Inferior parietal cortex (tissue), 1 donor: ENCODE data around the gene CDKN1A.

ENCODE experiments used
- DNase-seq: peaks from one replicate; pipeline ENCODE4 v3.0.0-alpha.2; 2016; ENCODE audit errors: extremely low spot score

The CDKN1A gene

DNA sequence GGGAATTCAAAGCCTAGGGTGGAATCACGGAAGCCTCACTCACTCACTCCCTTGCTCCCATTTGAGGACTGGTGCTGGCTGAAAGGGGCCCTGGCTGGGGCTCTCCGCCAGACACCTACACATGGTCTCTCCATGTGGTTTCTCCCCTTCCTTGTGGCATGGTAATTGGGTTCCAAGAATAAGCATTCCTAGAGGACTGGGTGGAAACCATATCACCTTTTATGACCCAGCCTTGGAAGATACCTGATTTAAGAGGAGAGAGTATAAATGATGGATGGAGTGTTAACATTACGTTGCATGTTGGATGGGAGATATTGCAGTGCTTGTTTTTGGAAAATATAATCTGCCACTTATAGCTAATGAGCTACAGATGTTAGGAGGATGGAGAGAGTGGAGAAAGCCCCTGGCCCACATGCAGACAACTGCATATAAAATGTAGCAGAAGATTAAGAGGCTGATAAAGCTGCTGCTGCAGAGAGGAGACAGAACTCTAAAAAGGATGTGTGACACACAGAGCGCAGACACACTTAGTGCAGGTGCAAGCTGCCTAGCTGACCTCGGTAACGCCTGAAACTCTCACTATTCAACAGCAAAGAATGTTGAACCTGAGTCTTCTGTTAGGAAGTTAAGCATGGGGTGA lies 23.3 kb upstream of the CDKN1A start:
- no peak for DNase-seq

DNA sequence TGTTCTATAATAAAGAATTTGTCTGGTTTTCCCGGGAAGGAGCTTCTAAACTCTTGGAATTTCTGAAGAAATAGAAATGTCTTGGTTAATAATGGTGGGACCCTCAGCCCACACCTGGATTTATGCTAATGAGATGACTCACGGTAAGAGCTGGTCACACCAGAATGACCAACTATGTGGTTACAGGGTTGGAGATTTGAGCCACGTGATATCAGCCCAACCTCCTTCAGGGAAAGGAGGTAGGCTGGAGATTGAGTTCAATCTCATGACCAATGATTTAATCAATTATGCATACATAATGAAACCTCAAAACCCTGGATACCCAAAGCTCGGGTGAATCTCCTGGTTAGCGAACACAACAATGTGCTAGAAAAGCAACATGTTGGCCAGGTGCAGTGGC lies 22.1 kb upstream of the CDKN1A start:
- no peak for DNase-seq

DNA sequence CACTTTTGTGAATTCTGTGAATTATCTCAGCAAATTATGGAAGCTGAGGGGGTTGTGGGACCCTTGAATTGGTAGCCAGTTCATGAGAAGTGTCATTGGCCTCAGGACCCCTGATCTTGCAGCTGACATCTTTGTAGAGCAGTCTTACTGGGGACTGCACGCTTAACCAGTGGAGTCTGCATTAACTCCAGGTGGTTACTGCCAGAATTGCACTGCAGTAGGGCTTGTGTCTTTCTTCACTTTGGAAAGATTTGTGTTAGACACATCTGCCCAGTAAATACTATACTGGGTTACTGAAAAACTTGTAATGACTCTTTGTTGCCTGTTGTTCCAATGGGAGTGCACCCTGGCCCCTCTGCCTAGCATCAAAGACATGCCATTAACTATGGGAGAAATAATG lies 21.2 kb upstream of the CDKN1A start:
- no peak for DNase-seq

DNA sequence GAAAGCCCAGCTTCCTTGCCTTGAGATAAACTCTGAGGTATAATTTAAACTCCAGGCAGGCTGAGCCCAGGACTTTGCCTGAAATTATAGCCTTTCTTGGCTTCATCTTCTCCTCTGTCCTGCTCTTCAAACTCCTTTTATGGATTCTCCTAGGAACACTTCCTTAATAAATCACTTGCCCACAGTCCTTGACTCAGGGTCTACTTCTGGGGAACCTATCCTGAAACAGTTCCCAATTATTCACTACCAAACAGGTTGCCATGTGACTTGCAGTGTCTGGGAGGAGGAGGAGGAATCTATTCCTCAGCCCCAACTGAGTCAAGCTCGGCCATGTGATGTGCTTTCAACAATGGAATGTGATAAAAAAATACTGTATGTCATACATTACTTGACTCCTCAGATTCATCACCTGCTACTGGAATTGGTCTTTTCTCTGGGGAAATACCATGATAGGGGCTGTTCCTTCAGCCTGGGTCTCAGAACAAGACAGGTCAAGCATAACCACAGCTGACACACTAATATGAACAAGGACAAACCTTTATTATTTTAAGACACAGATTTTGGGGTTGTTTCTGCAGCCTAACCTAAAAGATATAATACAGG lies 20.5 kb upstream of the CDKN1A start:
- no peak for DNase-seq

DNA sequence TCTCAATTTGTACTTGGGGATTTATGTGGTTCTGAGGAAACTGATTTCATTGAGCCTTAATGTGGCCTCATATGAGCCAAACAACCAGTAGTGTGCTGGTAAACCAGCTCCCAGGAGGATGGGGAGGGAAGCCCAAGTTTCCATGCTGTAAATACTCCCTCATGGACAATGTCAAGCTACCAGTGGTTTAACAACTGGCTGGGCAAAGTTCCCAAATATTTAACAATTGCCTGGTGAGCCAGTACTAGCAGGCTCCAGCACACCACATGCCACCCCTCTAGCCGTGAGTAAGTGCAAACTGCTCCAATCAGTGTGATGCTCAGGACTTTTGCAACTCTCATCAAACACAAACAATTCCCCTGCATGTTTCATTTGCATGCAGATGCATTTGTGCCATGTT lies 19.2 kb upstream of the CDKN1A start:
- no peak for DNase-seq

DNA sequence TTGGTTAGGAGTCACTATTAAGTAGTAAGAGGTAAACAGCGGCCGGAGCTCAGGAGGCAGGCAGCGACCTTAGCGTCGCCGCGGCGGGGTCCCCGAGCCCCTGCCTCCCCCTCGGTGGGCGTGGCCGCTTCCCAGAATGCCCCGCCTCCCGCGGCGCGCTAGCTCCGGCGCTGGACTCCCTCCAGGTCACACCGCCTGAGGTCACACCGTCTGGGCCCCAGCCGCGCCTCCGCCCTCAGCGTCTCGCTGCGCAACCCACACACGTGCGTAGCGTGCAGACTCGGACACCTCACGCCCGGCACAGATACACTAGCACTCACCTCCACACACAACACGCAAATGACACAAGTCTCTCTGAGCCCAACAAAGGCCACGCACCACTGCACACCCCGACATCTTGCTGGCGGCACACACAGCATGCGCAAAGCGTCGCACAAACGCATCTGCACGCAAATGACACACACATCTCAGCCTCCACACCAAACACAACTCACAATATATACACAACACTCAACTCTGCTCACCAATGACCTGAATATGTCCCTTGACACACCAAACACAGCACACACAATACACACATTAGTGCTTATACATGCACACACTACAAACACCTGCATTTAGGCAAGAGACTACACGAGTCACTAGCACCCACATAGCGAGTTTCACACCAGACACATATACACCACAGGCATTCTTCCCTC lies 17.6 kb upstream of the CDKN1A start:
- peak; percentile 25 for DNase-seq

GRCh38 chr6:36662380-36662779 lies 16.1 kb upstream of the CDKN1A start:
- DNase-seq: no peak

DNA sequence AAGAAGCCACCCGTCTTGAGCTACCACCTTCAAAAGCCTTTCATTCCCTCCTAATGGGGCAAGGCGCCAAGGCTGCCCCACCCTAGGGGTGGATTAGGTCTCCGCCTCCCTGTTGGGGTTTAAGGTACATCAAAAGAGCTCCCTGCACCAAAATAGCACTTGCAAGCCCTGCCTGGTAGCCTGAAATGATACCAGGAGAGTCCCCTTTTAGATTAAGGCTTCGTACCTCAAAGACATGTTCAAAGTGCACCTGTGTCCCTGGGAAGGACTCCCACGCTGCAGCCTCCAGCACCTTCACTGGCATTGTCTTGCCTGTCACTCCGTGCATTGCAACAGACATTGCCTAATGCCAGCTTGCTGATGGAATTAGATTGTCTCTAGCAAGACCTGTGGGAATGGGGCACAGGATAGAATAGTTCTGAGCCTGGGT lies 15.7 kb upstream of the CDKN1A start:
- DNase-seq: no peak

GRCh38 chr6:36663504-36664446 lies 14.7 kb upstream of the CDKN1A start:
- no peak for DNase-seq

DNA sequence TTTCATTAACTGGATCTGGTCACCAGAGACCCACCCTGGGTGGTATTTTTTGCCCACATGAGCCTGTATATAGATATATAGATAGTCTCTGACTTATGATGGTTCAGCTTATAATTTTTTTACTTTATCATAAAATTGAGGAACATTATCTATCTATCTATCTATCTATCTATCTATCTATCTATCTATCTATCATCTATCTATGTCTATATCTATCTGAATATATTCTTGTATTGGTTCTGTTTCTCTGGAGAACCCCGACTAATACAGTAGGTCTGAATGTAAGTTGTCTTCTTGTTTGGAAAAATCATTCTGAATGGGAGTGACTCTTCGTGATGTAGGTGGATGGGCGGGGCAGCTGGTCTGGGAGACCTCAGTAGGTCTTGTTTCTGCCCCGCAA lies 13.3 kb upstream of the CDKN1A start:
- DNase-seq: no peak

- no peak for DNase-seq
Measured at GRCh38 chr6:36666287-36666686, 12.2 kb upstream of the CDKN1A start.

DNA sequence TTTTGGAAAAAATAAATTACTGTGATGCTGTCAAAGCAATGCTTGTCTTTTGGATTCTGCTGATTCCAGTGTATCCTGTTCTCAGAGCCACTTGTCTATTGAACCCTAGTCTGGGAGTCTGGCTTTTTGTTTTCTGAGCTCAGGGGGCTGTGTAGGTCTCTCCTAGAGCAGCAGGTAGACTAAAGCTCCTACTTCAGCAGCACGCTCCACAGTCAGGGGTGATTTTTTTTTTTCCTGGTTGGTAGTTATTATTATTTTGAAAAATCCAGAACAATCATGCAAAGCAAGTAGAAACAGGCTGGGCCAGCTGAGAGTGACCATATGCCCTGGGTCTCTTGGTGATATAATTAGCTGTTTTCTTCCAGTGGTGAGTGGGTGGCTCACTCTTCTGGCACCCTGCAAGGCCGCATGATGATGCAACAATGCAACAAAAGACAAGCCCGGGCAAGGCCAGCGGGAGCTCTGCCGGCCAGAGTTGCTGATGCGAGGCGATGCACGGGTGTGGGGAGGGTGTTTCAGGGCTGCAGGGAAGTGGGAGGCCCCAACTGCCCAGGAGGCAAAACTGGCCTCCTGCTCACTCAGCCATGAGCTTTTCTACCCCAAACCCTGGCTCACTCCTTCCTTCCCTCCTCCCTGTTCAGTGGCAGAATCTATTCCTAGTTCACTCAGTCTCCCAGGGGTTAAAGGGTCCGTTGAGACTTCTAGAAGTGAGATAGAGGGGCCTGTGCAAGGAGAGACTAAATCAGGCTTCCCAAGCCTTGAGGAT lies 11.5 kb upstream of the CDKN1A start:
- DNase-seq: peak; percentile 54

DNA sequence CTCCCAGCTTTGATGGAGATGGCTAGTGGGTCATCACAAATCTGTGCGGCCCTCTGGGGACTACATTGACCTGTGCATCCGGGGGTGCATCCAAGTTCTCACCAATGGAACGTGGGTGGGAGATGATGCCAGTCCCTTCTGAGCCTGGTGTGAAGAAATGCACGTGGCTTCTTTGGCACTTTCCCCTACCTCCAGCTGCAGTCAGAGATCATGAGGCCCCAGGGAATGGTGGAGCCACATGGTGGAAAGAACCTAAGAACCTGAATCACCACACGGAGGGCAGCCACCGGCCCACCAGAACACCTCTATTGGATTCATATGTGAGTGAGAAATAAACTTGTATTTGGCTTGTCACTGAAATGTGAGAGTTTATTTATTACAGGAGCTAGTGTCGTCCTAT lies 9.9 kb upstream of the CDKN1A start:
- DNase-seq: no peak

DNA sequence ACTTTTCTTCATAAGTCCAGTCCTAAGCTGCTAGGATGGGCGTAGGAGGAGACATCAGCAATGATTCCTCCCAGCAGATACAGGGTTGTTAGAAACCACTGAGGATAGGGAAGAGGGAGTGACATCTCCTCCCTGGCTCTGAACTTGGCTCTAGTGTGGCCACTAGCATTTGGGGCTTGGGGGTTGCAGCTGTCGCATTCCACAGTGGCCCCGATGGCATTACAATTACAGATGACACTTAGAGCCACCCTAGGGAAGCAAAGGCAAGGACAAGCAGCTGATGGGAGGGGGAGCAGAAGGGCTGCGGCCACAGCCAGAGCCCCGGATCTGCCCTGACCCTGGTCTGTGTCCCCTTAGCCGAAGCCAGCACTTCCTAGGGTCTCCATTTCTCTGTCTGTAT lies 9.5 kb upstream of the CDKN1A start:
- no peak for DNase-seq

DNA sequence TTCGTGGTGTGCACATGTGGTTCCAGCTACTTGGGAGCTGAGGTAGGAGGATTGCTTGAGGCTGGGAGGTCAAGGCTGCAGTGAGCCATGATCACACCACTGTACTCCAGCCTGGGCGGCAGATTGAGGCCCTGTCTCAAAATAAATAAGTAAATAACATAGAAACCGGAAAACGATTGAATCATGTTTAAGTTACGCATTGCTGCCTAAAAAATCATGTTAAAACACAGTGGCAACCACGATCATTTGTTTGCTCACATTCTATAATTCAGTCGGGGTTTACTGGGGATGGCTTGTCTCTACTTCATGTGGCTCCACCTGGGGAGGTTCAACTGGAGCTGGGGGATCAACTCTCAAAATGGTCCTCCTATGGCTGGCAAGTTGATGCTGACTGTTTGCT lies 8.2 kb upstream of the CDKN1A start:
- DNase-seq: no peak

DNA sequence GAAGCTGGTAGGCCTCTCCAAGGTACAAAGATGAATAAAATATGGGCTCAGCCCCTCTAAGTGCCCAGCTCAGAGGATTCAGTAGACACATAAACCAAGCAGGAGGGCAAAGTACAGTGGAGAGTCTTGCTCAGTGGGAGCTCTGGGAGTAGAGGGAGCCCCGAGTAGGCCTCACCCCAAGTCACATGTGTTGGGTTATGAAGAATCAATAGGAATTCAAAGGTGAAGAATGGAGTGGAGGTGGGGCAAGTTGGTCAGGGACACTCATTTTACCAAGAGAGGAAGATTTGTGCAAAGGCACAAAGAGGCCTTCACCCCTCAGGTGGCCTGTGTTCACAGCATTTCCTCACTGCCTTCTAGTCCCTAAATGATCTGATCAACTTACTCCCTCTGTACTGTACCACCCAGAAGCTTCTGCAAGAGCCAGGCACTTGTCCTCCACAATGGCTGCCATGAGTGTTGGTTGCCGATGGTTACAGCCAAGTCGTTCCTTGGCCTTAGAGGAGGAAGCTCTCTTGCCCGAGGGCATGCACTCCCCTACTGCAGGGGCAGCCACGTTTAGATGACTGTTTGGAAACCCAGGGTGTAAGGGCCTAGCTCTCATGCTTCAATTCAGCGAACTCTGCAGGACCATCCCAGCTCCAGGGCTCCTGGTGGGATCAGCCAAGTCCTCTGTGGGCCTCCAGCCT lies 6.7 kb upstream of the CDKN1A start:
- no peak for DNase-seq

DNA sequence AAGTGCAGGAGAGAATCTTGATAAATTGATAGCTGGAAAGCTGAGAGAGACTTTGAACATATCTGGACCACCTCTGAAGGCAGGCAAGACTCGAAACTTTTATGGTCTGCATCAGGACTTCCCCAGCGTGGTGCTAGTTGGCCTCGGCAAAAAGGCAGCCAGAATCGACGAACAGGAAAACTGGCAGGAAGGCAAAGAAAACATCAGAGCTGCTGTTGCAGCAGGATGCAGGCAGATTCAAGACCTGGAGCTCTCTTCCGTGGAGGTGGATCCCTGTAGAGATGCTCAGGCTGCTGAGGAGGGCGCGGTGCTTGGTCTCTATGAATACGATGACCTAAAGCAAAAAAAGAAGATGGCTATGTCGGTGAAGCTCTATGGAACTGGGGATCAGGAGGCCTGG lies 4.6 kb upstream of the CDKN1A start:
- DNase-seq: no peak

- DNase-seq: no peak
Measured at GRCh38 chr6:36674942-36675341, 3.6 kb upstream of the CDKN1A start.

DNA sequence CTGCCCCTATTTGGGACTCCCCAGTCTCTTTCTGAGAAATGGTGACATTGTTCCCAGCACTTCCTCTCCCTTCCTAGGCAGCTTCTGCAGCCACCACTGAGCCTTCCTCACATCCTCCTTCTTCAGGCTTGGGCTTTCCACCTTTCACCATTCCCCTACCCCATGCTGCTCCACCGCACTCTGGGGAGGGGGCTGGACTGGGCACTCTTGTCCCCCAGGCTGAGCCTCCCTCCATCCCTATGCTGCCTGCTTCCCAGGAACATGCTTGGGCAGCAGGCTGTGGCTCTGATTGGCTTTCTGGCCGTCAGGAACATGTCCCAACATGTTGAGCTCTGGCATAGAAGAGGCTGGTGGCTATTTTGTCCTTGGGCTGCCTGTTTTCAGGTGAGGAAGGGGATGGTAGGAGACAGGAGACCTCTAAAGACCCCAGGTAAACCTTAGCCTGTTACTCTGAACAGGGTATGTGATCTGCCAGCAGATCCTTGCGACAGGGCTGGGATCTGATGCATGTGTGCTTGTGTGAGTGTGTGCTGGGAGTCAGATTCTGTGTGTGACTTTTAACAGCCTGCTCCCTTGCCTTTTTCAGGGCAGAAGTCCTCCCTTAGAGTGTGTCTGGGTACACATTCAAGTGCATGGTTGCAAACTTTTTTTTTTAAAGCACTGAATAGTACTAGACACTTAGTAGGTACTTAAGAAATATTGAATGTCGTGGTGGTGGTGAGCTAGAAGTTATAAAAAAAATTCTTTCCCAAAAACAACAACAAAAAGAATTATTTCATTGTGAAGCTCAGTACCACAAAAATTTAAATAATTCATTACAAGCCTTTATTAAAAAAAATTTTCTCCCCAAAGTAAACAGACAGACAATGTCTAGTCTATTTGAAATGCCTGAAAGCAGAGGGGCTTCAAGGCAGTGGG lies 2.1 kb upstream of the CDKN1A start:
- no peak for DNase-seq
